H9 (cell line): ENCODE measurements around the gene LZTR1. TPM values are rescaled to one million over a fixed set of nuclear protein-coding genes. Genes with fewer than 3 reads are reported as not detected.

ENCODE experiments used
- DNase-seq: peaks from one replicate; pipeline ENCODE4 v3.0.0-alpha.2; 2017
- H2AFZ ChIP-seq: one replicate; pipeline ENCODE4 v1.6.1; 2013; ENCODE audit warnings: mild to moderate bottlenecking, low read length, control low read depth, moderate library complexity
- H2AK5ac ChIP-seq: 2 replicates; pipeline ENCODE4 v1.6.1; 2013; ENCODE audit warnings: low read length, control low read depth, mixed read lengths; ENCODE audit not compliant: insufficient read length
- H2BK120ac ChIP-seq: one replicate; pipeline ENCODE4 v1.6.1; 2013; ENCODE audit warnings: low read depth, mild to moderate bottlenecking, low read length, control low read depth, inconsistent platforms; ENCODE audit not compliant: poor library complexity, severe bottlenecking
- H2BK12ac ChIP-seq: 2 replicates; pipeline ENCODE4 v1.6.1; 2013; ENCODE audit warnings: low read length, control low read depth, mixed read lengths, low read depth; ENCODE audit not compliant: insufficient read length
- H2BK15ac ChIP-seq: 2 replicates; pipeline ENCODE4 v1.6.1; 2013; ENCODE audit warnings: low read depth, low read length, control low read depth
- H2BK20ac ChIP-seq: one replicate; pipeline ENCODE4 v1.6.1; 2013; ENCODE audit warnings: low read depth, mild to moderate bottlenecking, low read length, control low read depth, inconsistent platforms; ENCODE audit not compliant: poor library complexity, severe bottlenecking
- H2BK5ac ChIP-seq: 2 replicates; pipeline ENCODE4 v1.6.1; 2013; ENCODE audit warnings: low read length, control low read depth, mixed read lengths; ENCODE audit not compliant: insufficient read length
- H3K14ac ChIP-seq: 2 replicates; pipeline ENCODE4 v1.6.1; 2013; ENCODE audit warnings: low read length, control low read depth; ENCODE audit not compliant: insufficient read depth
- H3K18ac ChIP-seq: 2 replicates; pipeline ENCODE4 v1.6.1; 2013; ENCODE audit warnings: low read depth, mild to moderate bottlenecking, mixed read lengths, low read length, control low read depth; ENCODE audit not compliant: insufficient read length
- H3K23ac ChIP-seq: 2 replicates; pipeline ENCODE4 v1.6.1; 2013; ENCODE audit warnings: low read length, control low read depth, mixed read lengths, low read depth; ENCODE audit not compliant: insufficient read length
- H3K23me2 ChIP-seq: 2 replicates; pipeline ENCODE4 v1.6.1; 2013; ENCODE audit warnings: low read depth, mild to moderate bottlenecking, mixed read lengths, low read length, control low read depth; ENCODE audit not compliant: insufficient read length, poor library complexity, severe bottlenecking
- H3K27ac ChIP-seq: 2 replicates; pipeline ENCODE4 v1.5.1; 2013; ENCODE audit warnings: low read length, control low read depth, mixed read lengths, low read depth; ENCODE audit not compliant: insufficient read length
- H3K27me3 ChIP-seq: 2 replicates; pipeline ENCODE4 v1.6.1; 2013; ENCODE audit warnings: low read length, control low read depth, inconsistent platforms; ENCODE audit not compliant: insufficient read depth
- H3K4ac ChIP-seq: 2 replicates; pipeline ENCODE4 v1.6.1; 2013; ENCODE audit warnings: low read depth, mild to moderate bottlenecking, control low read depth, inconsistent platforms, low read length, moderate library complexity
- H3K4me1 ChIP-seq: 2 replicates; pipeline ENCODE4 v1.6.1; 2013; ENCODE audit warnings: low read length, control low read depth, inconsistent platforms; ENCODE audit not compliant: insufficient read depth
- H3K4me2 ChIP-seq: 2 replicates; pipeline ENCODE4 v1.6.1; 2013; ENCODE audit warnings: low read length, control low read depth, mixed read lengths; ENCODE audit not compliant: insufficient read length, insufficient read depth
- H3K56ac ChIP-seq: 2 replicates; pipeline ENCODE4 v1.6.1; 2013; ENCODE audit warnings: low read depth, mild to moderate bottlenecking, mixed read lengths, low read length, control low read depth; ENCODE audit not compliant: insufficient read length
- H3K79me1 ChIP-seq: 2 replicates; pipeline ENCODE4 v1.6.1; 2013; ENCODE audit warnings: low read depth, mild to moderate bottlenecking, moderate library complexity, low read length, control low read depth, inconsistent platforms; ENCODE audit not compliant: insufficient read depth, poor library complexity, severe bottlenecking
- H3K79me2 ChIP-seq: 2 replicates; pipeline ENCODE4 v1.6.1; 2013; ENCODE audit warnings: low read length, control low read depth, inconsistent platforms; ENCODE audit not compliant: insufficient read depth
- H3K9ac ChIP-seq: 2 replicates; pipeline ENCODE4 v1.6.1; 2013; ENCODE audit warnings: low read length, control low read depth, mixed read lengths; ENCODE audit not compliant: insufficient read length; ENCODE audit errors: extremely low read depth
- H3K9me3 ChIP-seq: one replicate; pipeline ENCODE4 v1.6.1; 2013; ENCODE audit warnings: low read depth, low read length, inconsistent platforms; ENCODE audit not compliant: control insufficient read depth
- H3T11ph ChIP-seq: one replicate; pipeline ENCODE4 v1.6.1; 2013; ENCODE audit warnings: mild to moderate bottlenecking, low read length, control low read depth, inconsistent platforms
- H4K20me1 ChIP-seq: one replicate; pipeline ENCODE4 v1.6.1; 2013; ENCODE audit not compliant: control insufficient read depth, insufficient read length, insufficient read depth
- H4K5ac ChIP-seq: 2 replicates; pipeline ENCODE4 v1.6.1; 2013; ENCODE audit warnings: low read depth, mild to moderate bottlenecking, mixed read lengths, low read length, control low read depth; ENCODE audit not compliant: insufficient read length
- H4K8ac ChIP-seq: replicated peaks from 2 replicates; pipeline ENCODE4 v1.6.1; 2013; ENCODE audit warnings: low read length, control low read depth, mixed read lengths, low read depth; ENCODE audit not compliant: insufficient read length
- H4K91ac ChIP-seq: 2 replicates; pipeline ENCODE4 v1.6.1; 2013; ENCODE audit warnings: low read depth, mild to moderate bottlenecking, moderate library complexity, mixed read lengths, low read length, control low read depth; ENCODE audit not compliant: insufficient read length
- H3K27ac Mint-ChIP-seq, 3 experiments: 2 replicates in 2 of 3; 3 replicates in 1 of 3; pipeline ENCODE4 v1.8.0; 2020 to 2021; ENCODE audit warnings: mixed read lengths in 3 of 3, mild to moderate bottlenecking in 1 of 3, moderate library complexity in 1 of 3
- H3K27me3 Mint-ChIP-seq: 2 replicates; pipeline ENCODE4 v1.8.0; 2021; ENCODE audit warnings: low read depth, mild to moderate bottlenecking, moderate library complexity, mixed read lengths
- H3K36me3 Mint-ChIP-seq, 3 experiments: 2 replicates in 2 of 3; 3 replicates in 1 of 3; pipeline ENCODE4 v1.8.0; 2020 to 2021; ENCODE audit warnings: low read depth in 3 of 3, mixed read lengths in 3 of 3; ENCODE audit not compliant: insufficient read depth in 1 of 3
- H3K4me1 Mint-ChIP-seq, 2 experiments: 2 replicates each; pipeline ENCODE4 v1.8.0; 2020; ENCODE audit warnings: mixed read lengths in 2 of 2
- H3K4me3 Mint-ChIP-seq, 2 experiments: 2 replicates in 1 of 2; 3 replicates in 1 of 2; pipeline ENCODE4 v1.8.0; 2020 to 2021; ENCODE audit warnings: mild to moderate bottlenecking in 2 of 2, mixed read lengths in 2 of 2, moderate library complexity in 1 of 2
- H3K9me3 Mint-ChIP-seq, 2 experiments: 2 replicates in 1 of 2; 3 replicates in 1 of 2; pipeline ENCODE4 v1.8.0; 2020; ENCODE audit warnings: mild to moderate bottlenecking in 2 of 2, mixed read lengths in 2 of 2, moderate library complexity in 1 of 2
- CTCF ChIP-seq: fragments of 200-600 bp; sonication (generic); conservative IDR thresholded peaks from 3 replicates; pipeline ENCODE4 v1.8.0; 2021; ENCODE audit warnings: antibody characterized with exemption, mild to moderate bottlenecking
- WGBS: extraction: QIAGEN DNeasy Blood & Tissue Kit; methylation state at CpG from one replicate; pipeline ENCODE4 v1.1.7; 2013; ENCODE audit warnings: missing lambda C conversion rate, low lambda C conversion rate, mixed read lengths; ENCODE audit not compliant: insufficient read length; ENCODE audit errors: extremely low coverage; 5-methylcytosine and 5-hydroxymethylcytosine counted together
- total RNA-seq: library from RNA; stranded (reverse); gene quantifications from 2 replicates; pipeline ENCODE4 v1.2.1, GENCODE V29; 2021

LZTR1 gene
- total RNA-seq, 1 experiment from 2014 or later: 47.0 TPM

DNA sequence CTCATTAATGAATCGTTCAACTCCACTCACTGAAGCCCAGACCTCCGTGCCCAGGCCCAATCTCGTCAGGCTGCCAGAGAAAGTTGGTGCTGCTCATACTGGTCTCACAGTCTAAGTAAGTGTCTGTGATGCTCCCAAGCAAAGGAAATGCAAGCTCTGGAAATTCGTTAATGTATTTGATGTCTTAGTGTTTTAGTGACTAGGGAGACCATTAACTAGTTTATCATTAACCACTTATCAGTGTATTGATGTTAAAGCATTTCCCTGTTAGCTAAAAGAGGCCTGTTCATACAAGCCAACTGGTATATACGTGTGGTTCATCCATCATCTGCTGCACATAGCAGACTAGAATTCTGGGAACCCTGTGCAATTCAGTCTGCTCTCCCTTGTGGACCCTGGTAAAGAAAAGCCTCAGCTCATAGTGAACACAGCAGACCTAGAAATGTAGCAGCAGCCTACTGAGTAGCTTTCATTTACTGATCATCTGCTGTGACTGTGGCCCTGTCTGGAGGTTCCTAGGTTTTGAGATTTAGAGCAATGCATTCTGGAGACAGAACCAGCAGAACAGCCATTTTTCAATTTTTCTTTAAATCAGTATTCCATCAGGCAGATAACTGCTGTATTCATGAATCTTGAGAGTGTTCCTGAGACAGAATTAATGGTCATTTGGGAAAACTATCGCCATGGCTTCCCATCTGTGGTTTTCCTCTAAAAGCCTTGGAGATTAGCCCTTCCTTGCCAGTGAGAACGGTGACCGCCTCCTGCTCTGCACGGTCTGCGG, 30.8 kb upstream of the LZTR1 start:
- H2AFZ ChIP-seq: no peak overlapping the region
- H3K18ac ChIP-seq: no peak overlapping the region
- H4K5ac ChIP-seq: no peak overlapping the region
- no peak overlapping the region for H2BK20ac ChIP-seq
- no peak overlapping the region for H2BK15ac ChIP-seq
- H2BK5ac ChIP-seq: no peak overlapping the region
- H3K79me1 ChIP-seq: peaks cover 7% of the 10 kb centered on the region
- H3K9ac ChIP-seq: no peak overlapping the region
- peaks cover under 1% of the 10 kb centered on the region; the same call in 1 of the 2 replicates for H3K27me3 Mint-ChIP-seq
- H3K4me1 Mint-ChIP-seq: peaks cover 6 to 13% of the 10 kb centered on the region in 2 experiments
- H3T11ph ChIP-seq: no peak overlapping the region
- H2BK120ac ChIP-seq: no peak overlapping the region
- H2BK12ac ChIP-seq: no peak overlapping the region
- WGBS: no CpG with 5 or more reads among the region's 10 CpGs
- no peak overlapping the region for H3K27ac ChIP-seq
- no peak overlapping the region for H3K4me2 ChIP-seq
- no peak overlapping the region for H3K4ac ChIP-seq
- no peaks in the 10 kb centered on the region for H3K9me3 ChIP-seq
- H2AK5ac ChIP-seq: no peak overlapping the region
- peaks cover 11% of the 10 kb centered on the region; the same call in 1 of the 2 replicates for H3K79me2 ChIP-seq
- peak overlapping the region in 1 of 3 experiments; percentile 36; a peak in 1 of 7 replicates for H3K27ac Mint-ChIP-seq
- no peak overlapping the region for H3K4me3 Mint-ChIP-seq
- no peaks in the 10 kb centered on the region for H3K9me3 Mint-ChIP-seq
- no peak overlapping the region for H4K8ac ChIP-seq
- H4K20me1 ChIP-seq: no peaks in the 10 kb centered on the region
- no peak overlapping the region for H3K56ac ChIP-seq
- H3K36me3 Mint-ChIP-seq: peaks cover 23 to 57% (median 57%) of the 10 kb centered on the region in 3 experiments; a peak in 6 of 7 replicates
- H3K27me3 ChIP-seq: no peaks in the 10 kb centered on the region
- H4K91ac ChIP-seq: no peak overlapping the region
- no peaks in the 10 kb centered on the region for H3K4me1 ChIP-seq
- no peak overlapping the region for H3K14ac ChIP-seq
- DNase-seq: no peak
- no peak for TF ChIP-seq CTCF
- no peak overlapping the region for H3K23ac ChIP-seq
- H3K23me2 ChIP-seq: no peaks in the 10 kb centered on the region
